Sigmoid colon (tissue), 7 donors: ENCODE measurements around the gene PRPF18. TPM values are rescaled to one million over a fixed set of nuclear protein-coding genes. Genes with fewer than 3 reads are reported as not detected.

Source experiments
- DNase-seq: peaks from one replicate; pipeline ENCODE4 v3.0.0-alpha.2; 2019
- H3K27ac ChIP-seq, 4 donors: fragments of 200-600 bp; sonication (generic); one replicate each; pipeline ENCODE4 v1.5.1; 2016 to 2019; ENCODE audit warnings: mild to moderate bottlenecking in 1 of 4
- H3K27me3 ChIP-seq, 3 donors: fragments of 200-600 bp; sonication (generic); one replicate each; pipeline ENCODE4 v1.5.1; 2019; ENCODE audit warnings: mild to moderate bottlenecking in 1 of 3
- H3K36me3 ChIP-seq, 4 donors: fragments of 200-600 bp; sonication (generic); one replicate each; pipeline ENCODE4 v1.5.1; 2016 to 2019
- H3K4me1 ChIP-seq, 4 donors: fragments of 200-600 bp; sonication (generic); one replicate each; pipeline ENCODE4 v1.5.1; 2017 to 2019
- H3K4me3 ChIP-seq, 4 donors: fragments of 200-600 bp; sonication (generic); one replicate each; pipeline ENCODE4 v1.5.1; 2017 to 2019; ENCODE audit warnings: mild to moderate bottlenecking in 2 of 4, moderate library complexity in 1 of 4
- H3K9me3 ChIP-seq, 4 donors: fragments of 200-600 bp in 3 of 4; sonication (generic) in 3 of 4; one replicate each; pipeline versions ENCODE4 v1.5.1 to v1.6.1; 2013 to 2019
- EP300 ChIP-seq, 4 donors: sonication (generic); formaldehyde crosslinking; IDR thresholded peaks; one replicate each; pipeline ENCODE4 v1.6.1; 2017; ENCODE audit warnings: antibody characterized with exemption in 4 of 4
- POLR2A ChIP-seq, 2 donors: fragments of 450-650 bp; IDR thresholded peaks; one replicate each; pipeline ENCODE4 v1.6.1; 2016; ENCODE audit warnings: antibody characterized with exemption in 2 of 2, mild to moderate bottlenecking in 2 of 2, moderate library complexity in 2 of 2
- POLR2AphosphoS5 ChIP-seq, 4 donors: sonication (generic); formaldehyde crosslinking; IDR thresholded peaks; one replicate each; pipeline ENCODE4 v1.6.1; 2017; ENCODE audit warnings: antibody characterized with exemption in 4 of 4
- WGBS, 2 donors: extraction: QIAGEN DNeasy Blood & Tissue Kit; methylation state at CpG; one replicate each; pipeline ENCODE4 v1.1.7; 2013; 5-methylcytosine and 5-hydroxymethylcytosine counted together
- intact Hi-C: fragments of 100-400 bp; cut with DNase I; formaldehyde crosslinking; loops from one replicate; pipeline ENCODE4 v1.15.1; 2023
- polyA plus RNA-seq, 3 donors: library from polyadenylated mRNA; stranded (reverse); fragments of 200-250 nt; gene quantifications; one replicate each; pipeline ENCODE4 v1.2.3, GENCODE V29; 2013
- total RNA-seq, 4 donors: library from RNA; depleted of rRNA; stranded (reverse); fragments of >200 nt; gene quantifications; one replicate each; pipeline ENCODE4 v1.1.0, GENCODE V29; 2016
- TF ChIP-seq, protein P1 (sequence below), 4 experiments: fragments of 450-650 bp in 3 of 4; fragments of 200-600 bp in 1 of 4; IDR thresholded peaks; one replicate each; pipeline ENCODE4 v1.5.1; 2016 to 2019; ENCODE audit warnings: antibody characterized with exemption in 4 of 4, mild to moderate bottlenecking in 3 of 4, moderate library complexity in 2 of 4
- donor health status: healthy with polysubstance abuse.
- donor health status: Bipolar disorder and iron deficiency.
- donor health status: healthy.

The PRPF18 gene
- total and polyA plus RNA-seq, 7 donors, result 21.2 to 39.3 (median 27.5) TPM

DNA sequence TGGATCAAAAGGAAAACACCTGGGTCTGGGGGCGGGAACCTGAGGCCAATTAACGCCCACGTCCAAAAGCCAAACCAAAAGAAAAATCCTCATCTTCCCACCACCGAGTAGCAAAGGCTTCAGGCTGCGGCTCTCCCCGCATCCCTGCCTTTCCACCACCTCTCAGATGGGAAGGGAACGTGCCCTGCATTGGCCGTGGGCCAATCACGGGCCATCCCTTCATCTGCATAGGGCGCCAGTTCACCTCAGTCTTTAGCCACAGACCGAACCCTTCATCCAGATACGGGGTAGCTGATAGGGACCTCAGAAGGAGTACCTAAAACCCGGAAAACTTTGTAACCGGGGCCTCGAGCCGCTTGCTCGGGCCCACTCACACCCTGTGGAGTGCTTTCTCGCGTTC lies 626 bp downstream of the PRPF18 start:
- Histone ChIP-seq H3K27me3 (peaks cover 0 to 4% (median 0%) of the 10 kb centered on the region in 3 donors), H3K36me3 (peaks cover 0 to 7% (median 3%) of the 10 kb centered on the region in 4 donors), H3K4me1 (peaks cover 0 to 20% (median 15%) of the 10 kb centered on the region in 4 donors), H3K9me3 (no peaks in the 10 kb centered on the region), H3K4me3 (peak overlapping the region; percentile 65 to 91 (median 76)), H3K27ac (peak overlapping the region in 2 of 4 donors; percentile 67 to 73)
- 2 to 4% methylated on average over 19 of the region's 19 CpGs for WGBS, 2 donors
- TF ChIP-seq EP300 (IDR thresholded peaks at IDR 0.05) (no peak), POLR2A (IDR thresholded peaks at IDR 0.05) (no peak), POLR2AphosphoS5 (IDR thresholded peaks at IDR 0.05) (no peak)
- TF ChIP-seq, protein P1, sequence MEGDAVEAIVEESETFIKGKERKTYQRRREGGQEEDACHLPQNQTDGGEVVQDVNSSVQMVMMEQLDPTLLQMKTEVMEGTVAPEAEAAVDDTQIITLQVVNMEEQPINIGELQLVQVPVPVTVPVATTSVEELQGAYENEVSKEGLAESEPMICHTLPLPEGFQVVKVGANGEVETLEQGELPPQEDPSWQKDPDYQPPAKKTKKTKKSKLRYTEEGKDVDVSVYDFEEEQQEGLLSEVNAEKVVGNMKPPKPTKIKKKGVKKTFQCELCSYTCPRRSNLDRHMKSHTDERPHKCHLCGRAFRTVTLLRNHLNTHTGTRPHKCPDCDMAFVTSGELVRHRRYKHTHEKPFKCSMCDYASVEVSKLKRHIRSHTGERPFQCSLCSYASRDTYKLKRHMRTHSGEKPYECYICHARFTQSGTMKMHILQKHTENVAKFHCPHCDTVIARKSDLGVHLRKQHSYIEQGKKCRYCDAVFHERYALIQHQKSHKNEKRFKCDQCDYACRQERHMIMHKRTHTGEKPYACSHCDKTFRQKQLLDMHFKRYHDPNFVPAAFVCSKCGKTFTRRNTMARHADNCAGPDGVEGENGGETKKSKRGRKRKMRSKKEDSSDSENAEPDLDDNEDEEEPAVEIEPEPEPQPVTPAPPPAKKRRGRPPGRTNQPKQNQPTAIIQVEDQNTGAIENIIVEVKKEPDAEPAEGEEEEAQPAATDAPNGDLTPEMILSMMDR (IDR thresholded peaks at IDR 0.05), result no peak
- intact Hi-C loops, result loop anchor here (5.0 kb wide), 2 partner anchors 60 to 215 kb away; partner anchors contain the start of gene BEND7
- DNase-seq, result no peak

DNA sequence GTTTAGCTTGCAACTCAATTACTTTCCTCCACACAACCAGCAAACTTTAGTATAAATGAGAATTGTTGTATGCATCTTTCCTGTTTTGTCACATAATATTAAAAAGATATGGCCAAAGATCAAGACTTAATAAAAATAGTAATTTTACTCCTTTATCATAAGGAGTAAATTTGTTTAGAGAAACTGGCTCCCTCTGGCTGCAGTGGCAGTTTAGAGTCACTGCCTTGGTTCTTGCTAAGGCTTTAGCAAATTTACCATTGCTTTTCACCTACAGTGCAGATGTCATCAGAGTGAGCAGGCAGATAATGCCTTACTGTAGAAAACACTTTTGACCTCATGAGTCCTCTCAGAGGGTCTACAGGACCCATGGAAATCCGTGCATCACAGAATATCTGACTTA lies 2.6 kb downstream of the PRPF18 start:
- H3K4me3 ChIP-seq, result no peak overlapping the region
- peaks cover 0 to 22% (median 4%) of the 10 kb centered on the region in 4 donors for H3K36me3 ChIP-seq
- H3K27me3 ChIP-seq, result peaks cover 0 to 3% (median 0%) of the 10 kb centered on the region in 3 donors
- H3K4me1 ChIP-seq, result peaks cover 0 to 20% (median 15%) of the 10 kb centered on the region in 4 donors
- no peak overlapping the region for H3K27ac ChIP-seq
- WGBS, 2 donors, result 89 to 93% methylated on average over 1 of the region's 1 CpG
- H3K9me3 ChIP-seq, result no peaks in the 10 kb centered on the region
- no peak for TF ChIP-seq POLR2AphosphoS5 (IDR thresholded peaks at IDR 0.05)
- DNase-seq, result no peak
- intact Hi-C loops, result loop anchor here (5.0 kb wide), 2 partner anchors 62 to 217 kb away; partner anchors contain the start of gene BEND7

DNA sequence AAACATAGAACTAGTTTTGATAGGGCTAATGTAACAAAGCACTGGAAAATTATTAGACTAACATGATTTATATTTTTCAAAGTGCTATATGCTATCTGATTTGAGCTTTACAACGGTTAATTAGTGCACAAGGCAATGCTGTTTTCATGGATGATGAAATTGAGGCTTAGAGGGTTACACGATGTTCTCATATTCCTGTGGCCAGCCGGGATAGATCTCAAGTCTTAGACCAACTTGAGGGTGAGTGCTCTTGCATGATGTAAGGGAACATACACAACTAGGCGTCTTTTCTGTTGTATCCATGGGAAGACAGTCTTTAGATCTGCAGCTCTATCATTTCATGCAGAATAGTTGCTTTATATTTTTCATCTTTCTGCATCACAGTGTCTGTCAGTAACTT lies 4.1 kb downstream of the PRPF18 start:
- 82 to 92% methylated on average over 4 of the region's 4 CpGs for WGBS, 2 donors
- Histone ChIP-seq H3K27ac (no peak overlapping the region), H3K4me1 (peaks cover 0 to 20% (median 15%) of the 10 kb centered on the region in 4 donors), H3K9me3 (no peaks in the 10 kb centered on the region), H3K4me3 (no peak overlapping the region), H3K36me3 (peaks cover 0 to 22% (median 4%) of the 10 kb centered on the region in 4 donors), H3K27me3 (no peaks in the 10 kb centered on the region)
- intact Hi-C loops, result no loop called here
- no peak for TF ChIP-seq EP300 (IDR thresholded peaks at IDR 0.05)
- TF ChIP-seq POLR2A (IDR thresholded peaks at IDR 0.05), result no peak
- TF ChIP-seq, protein P1 (IDR thresholded peaks at IDR 0.05), result no peak
- TF ChIP-seq POLR2AphosphoS5 (IDR thresholded peaks at IDR 0.05), result no peak
- DNase-seq, result no peak

DNA sequence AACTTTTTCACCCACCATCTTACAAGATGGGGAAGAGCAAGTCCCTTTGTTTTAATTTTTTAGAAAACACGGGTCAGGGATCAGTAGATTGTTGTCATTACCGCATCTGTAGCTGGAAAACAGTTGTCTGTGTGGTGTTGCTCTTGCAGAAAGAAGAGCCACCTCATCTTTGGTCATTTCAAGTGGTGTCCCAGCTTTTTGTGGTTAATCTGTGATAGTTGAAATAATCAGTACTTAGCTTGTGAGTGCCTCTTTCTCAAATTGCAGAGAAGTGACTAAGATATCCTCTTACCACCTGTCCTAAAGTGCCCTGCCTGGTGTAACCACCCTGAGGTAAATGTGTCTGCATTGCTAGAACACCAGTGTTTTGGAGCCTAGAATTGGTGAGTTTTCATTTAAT lies 5.5 kb downstream of the PRPF18 start:
- Histone ChIP-seq H3K4me1 (peaks cover 0 to 16% (median 14%) of the 10 kb centered on the region in 4 donors), H3K4me3 (no peak overlapping the region), H3K27me3 (no peaks in the 10 kb centered on the region), H3K36me3 (peaks cover 0 to 22% (median 4%) of the 10 kb centered on the region in 4 donors), H3K27ac (no peak overlapping the region), H3K9me3 (no peaks in the 10 kb centered on the region)
- TF ChIP-seq, protein P1 (IDR thresholded peaks at IDR 0.05), result no peak
- TF ChIP-seq POLR2A (IDR thresholded peaks at IDR 0.05), result no peak
- TF ChIP-seq EP300 (IDR thresholded peaks at IDR 0.05), result no peak
- TF ChIP-seq POLR2AphosphoS5 (IDR thresholded peaks at IDR 0.05), result no peak
- WGBS, 2 donors, result 95 to 96% methylated on average over 2 of the region's 2 CpGs
- DNase-seq, result no peak
- intact Hi-C loops, result no loop called here

DNA sequence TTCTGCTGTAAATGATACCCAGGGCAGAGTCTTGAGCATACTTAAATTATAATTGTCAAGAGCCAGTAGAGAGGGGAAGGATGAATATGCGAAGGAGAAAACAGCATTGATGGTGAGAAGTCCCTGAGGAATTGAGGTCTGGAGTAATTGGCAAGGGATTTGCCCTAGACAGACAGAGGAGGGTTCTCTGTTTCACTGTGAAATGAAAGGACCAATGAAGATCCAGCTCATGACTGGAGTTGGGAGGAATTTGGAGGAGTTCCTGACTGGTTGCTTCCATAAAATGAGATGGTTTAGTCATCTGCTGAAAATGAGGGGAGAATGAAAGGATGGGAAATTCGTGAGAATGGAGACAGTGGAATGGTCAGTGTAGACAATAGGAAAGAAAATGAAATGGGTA lies 6.8 kb downstream of the PRPF18 start:
- Histone ChIP-seq H3K4me1 (peaks cover 0 to 6% (median 3%) of the 10 kb centered on the region in 4 donors), H3K9me3 (no peaks in the 10 kb centered on the region), H3K36me3 (peaks cover 0 to 29% (median 4%) of the 10 kb centered on the region in 4 donors), H3K27me3 (no peaks in the 10 kb centered on the region), H3K4me3 (no peak overlapping the region), H3K27ac (no peak overlapping the region)
- no peak for DNase-seq
- TF ChIP-seq POLR2AphosphoS5 (IDR thresholded peaks at IDR 0.05), result no peak
- TF ChIP-seq POLR2A (IDR thresholded peaks at IDR 0.05), result no peak
- no peak for TF ChIP-seq EP300 (IDR thresholded peaks at IDR 0.05)
- TF ChIP-seq, protein P1 (IDR thresholded peaks at IDR 0.05), result no peak
- WGBS, 2 donors, result 87% methylated on average over 2 of the region's 2 CpGs
- intact Hi-C loops, result no loop called here
